Esophagus mucosa (tissue), 1 donor: ENCODE results near the gene ELK1. TPM values are rescaled to one million over a fixed set of nuclear protein-coding genes. Genes with fewer than 3 reads are reported as not detected.
A peak's percentile ranks its signal among the peaks of the same experiment; 100 is the strongest.
"Not testable (repeated sequence)": the region's sequence is repeated elsewhere in the genome, so short reads cannot be mapped to it uniquely, and the experiment has no call there.

Experiments
- ATAC-seq: fragments of 200-7000 bp; cut with Tn5 transposase; one replicate; pipeline ENCODE4 v1.9.1; 2020
- total RNA-seq: library from RNA; stranded (reverse); gene quantifications from one replicate; pipeline ENCODE4 v1.2.4, GENCODE V29; 2023
- donor health status: DM: yes; HTN: yes; CAD: no.

Gene ELK1, protein sequence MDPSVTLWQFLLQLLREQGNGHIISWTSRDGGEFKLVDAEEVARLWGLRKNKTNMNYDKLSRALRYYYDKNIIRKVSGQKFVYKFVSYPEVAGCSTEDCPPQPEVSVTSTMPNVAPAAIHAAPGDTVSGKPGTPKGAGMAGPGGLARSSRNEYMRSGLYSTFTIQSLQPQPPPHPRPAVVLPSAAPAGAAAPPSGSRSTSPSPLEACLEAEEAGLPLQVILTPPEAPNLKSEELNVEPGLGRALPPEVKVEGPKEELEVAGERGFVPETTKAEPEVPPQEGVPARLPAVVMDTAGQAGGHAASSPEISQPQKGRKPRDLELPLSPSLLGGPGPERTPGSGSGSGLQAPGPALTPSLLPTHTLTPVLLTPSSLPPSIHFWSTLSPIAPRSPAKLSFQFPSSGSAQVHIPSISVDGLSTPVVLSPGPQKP
- 17.5 TPM for total RNA-seq

DNA sequence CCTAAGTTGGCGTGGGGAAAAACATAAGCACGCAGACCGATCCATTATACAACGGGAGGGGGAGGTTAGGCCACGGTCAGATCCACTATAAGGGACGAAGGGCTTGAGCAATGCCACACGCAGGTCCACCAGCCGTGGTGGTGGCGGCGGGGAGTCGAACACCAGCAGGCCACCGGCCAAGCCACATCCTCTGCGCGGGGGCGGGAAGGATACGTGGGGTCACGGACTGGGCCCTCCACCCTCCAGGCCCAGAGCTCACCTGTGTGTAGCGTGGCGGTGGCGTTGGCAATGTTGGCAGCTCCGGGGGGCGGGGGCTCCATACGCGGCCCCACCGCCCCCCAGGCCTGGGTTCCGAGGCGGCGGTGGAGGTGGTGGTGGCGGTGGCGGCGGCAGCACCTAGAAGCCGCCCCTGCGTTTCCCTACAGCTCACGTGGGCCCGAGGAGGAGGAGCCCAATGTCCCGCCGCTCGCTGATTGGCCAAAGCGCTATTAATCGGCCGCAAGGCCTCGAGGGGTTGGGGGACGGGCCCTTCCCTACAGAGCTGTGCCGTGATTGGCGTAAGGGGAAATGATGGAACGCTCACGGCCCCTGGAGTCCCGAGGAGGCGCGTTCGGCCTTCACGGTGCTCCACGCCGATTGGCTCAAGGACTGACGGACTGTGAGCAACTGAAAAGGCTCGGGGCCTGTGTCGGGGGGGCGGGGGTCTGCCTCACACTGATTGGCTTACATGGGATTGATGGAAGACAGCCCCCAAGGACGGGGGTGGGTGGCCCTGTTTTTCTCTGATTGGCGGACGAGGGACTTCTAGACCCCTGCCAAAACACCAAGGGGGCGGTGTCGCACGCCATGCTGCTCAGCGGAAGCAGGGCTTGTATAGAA lies at the start of gene ELK1:
TSS of gene ELK1 (minus strand) at position 400 of the 879 bp plus-strand sequence. CDS start 9,122 bp downstream, outside the sequence.
- ATAC-seq = peak; percentile 97

DNA sequence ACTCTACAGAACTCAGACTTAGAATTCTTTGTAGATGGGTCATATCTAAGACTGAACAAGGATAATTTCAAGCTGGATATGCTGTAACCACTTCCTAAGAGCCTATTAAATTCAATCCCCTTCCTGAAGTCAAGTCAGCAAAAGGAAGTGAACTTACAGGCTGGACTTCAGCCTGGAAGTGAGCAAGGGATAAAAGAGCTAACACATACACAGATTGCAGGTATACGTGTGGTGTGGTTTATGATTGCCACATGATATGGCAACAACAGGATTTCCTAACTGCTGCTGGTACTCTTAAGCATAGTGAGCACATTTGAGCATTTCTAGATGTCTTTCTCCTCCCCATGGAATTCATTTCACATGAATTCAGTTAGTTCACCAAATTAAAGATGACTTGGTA lies 46.8 kb upstream of the ELK1 start:
- no peak for ATAC-seq

DNA sequence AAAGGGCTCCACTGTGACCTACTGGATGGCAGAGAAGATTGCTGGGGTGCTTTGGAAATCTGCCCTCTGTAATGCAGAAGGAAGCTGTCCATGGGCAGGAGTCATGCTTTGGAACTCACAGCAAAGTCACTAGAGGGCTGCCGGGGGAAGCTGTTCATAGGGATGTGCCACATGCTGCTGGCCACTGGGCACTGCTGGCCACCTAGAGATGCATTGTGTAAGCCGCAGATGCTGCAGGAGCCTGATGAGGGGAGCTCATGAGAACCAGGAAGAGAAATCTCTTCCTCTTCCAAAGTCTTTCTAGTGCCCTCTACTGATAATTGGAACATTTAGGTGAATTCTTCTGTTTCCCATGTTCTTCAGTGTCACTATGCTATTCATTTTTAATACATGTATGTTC lies 39.8 kb upstream of the ELK1 start:
- no peak for ATAC-seq

DNA sequence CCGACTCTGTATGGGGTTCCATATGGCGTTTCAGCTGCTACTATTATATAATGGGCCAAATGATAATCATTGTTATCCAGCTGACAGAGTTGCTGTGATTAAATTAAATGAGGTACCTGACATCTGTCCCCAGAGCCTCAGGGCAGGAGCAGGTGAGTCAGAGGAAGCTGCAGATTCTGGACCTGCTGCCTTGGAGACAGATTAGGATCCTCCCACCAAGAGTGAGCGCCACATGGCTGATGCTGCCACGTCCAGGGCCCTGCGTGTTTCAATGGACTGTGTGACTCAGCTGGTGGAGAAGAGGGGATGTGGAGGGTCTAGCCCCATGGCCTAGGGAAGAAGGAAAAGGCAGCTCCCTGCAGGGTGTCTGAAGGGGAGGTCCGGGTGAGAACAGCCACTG lies 36.9 kb upstream of the ELK1 start:
- ATAC-seq = no peak

DNA sequence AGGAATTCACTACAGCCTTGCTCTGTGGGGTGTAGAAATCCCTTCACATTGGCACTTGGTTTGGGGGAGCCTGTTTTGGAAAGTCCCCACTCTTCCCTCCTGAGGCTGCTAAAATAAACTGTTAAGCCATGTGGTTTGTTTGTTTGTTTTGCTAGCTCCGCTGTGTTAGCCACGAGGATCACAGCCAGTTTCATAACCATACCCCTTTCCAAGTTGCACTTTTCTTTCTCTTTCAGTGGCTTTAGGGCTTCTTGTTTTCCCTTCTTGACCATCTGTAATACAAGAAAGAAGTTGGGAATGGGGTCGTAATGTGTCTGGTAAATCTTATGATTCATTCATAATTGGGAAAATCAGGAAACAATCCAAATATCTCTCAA lies 33.5 kb upstream of the ELK1 start:
- ATAC-seq = no peak

DNA sequence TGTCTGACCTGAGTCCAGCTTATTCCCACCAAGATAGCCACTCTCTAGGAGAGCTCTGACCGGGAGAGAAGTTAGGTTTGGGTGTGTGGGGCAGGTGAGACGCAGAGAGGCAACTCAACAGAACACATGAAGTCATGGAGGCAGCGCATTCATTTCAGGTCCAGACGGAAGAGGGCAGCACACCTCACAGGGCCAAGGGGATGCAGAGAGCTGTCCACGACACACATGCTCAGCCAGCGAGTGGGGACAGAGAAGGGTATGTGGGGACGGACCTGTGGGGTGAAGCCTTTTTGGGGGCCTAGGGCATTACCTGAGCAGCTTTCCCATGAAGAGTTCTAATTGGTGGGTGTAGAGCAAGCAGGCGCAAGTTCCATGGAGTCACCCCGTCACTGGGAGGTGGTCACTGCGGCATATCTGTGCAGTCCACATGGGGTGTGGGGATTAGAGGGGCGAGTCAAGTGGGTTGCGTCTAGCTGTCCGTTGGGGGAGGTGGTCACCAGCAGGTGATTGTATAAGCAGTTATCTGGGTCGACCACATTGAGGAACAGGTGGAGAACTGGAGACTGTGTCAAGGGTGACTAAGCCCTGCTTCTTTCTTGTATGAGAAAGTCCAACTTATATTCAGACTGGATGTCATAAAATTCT lies 32.9 kb upstream of the ELK1 start:
- ATAC-seq = no peak

DNA sequence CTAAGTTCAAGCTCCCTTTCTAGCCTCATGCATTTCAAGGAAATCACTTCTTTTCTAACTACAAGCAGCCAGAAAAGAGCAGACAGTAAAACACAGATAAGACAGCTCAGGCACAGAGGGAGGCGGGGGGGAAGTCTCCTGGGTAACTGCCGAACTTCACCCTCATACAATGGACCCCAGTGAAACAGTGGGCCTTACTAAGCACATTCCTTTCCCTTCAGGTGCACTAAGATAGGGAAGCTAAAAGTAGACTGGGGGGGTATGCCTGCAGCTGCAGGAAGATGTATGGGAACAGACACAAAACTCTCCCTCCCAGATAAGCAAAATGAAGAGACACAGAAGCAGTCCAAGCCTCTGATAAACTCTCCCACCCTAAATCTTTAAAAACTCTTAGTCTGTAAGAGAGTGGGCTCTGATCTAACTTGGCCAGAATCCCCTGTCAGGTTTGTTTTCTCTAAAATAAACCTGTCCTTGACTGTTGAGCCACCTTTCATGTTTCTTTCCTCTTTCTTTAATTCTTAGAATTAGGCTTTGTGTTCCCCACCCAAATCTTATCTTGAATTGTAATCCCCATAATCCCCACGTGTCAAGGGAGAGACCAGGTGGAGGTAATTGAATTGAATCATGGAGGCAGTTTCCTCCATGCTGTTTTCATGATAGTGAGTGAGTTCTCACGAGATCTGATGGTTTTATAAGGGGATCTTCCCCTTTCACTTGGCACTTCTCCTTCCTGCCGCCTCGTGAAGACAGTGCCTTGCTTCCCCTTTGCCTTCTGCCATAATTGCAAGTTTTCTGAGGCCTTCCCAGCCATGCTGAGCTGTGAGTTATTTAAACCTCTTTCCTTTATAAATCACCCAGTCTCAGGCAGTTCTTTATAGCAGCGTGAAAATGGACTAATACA lies 25.8 kb upstream of the ELK1 start:
- not testable (repeated sequence) for ATAC-seq

DNA sequence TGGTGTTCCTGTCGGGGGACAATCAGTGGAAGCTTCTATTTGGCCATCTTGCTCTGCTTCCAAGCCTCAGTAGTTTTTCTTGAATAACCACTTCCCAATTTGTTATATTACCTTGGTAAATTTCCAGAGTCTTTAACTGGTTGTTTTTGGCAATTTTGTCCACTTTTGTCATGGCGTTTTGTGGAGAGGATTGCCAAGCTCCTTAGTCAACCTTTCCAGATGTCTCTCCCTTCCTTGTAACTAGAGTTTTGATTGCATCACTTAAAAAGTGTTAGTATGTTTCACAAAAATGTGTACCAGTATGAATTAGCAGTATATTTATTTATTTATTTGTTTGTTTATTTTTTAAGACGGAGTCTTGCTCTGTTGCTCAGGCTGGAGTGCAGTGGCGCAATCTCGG lies 24.4 kb upstream of the ELK1 start:
- no peak for ATAC-seq

DNA sequence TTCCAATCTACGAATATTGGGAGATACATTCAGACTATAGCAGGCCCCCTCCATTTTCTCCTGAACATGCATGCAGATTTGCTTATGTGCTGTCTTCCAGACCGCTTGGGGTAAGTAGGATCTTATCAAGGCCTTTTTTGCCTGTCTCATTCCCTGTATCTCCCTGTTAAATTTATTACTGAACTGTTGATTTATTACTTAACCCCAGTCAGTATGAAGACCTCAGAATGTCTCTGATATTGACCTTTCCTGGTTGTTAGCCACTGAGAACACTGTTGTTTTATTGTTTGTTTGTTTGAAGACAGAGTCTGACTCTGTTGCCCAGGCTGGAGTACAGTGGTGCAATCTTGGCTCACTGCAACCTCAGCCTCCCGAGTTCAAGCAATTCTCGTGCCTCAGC lies 15.4 kb upstream of the ELK1 start:
- not testable (repeated sequence) for ATAC-seq

DNA sequence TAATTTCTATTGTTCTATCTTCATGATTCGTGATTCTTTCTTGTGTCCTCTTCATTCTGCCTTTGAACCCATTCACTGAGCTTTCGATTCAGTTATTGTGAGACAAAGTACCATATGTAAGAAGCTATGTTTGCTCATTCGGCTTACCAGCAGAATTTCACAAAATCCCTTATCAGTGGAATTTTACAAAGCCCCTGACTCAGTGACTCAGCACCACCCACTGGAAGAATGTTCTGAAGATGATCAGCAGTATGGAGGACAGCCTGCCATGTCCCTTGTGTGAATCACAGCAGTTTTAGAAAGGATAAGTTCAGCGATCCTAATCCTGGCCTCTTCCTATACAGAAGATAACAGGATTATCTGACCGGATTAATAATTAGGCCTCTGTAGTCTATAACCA lies 14.4 kb upstream of the ELK1 start:
- ATAC-seq = no peak

DNA sequence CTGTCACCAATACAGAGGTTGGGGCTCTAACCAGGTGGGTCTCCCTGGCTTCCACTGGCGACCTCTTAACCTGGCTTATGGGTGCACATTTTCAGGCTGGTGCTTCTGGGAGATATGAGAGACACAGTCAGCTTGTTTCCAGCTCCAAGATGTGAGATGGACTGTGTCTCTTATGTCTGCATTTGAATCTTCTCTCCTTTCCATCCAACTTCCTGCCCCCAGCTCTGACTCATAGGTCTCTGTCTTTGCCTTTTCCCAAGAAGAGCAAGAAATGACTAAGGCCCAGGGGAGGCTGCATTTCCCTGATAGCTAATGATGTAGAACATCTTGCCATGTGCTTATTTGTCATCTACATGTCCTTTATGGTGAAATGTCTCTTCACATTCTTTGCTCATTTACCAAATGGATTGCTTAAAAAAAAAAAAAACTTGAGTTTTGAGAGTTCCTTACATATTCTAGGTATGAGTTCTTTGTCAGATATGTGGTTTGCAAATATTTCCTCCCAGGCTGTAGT lies 11.8 kb upstream of the ELK1 start:
- ATAC-seq = no peak

DNA sequence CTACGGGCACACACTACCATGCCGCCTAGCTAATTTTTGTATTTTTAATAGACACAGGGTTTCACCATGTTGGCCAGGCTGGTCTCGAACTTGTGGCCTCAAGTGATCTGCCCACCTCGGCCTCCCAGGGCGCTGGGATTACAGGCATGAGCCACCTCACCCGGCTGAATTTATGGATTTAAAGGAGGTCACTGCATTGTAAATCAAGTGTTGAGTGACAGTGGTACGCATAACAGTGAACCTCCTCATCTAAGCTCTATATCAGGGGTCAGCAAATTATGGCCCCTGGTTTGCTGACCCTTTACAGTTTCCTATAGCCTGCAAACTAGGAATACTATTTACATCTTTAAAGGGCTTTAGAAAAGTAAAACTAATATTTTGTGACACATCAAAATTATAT lies 11.2 kb upstream of the ELK1 start:
- no peak for ATAC-seq

DNA sequence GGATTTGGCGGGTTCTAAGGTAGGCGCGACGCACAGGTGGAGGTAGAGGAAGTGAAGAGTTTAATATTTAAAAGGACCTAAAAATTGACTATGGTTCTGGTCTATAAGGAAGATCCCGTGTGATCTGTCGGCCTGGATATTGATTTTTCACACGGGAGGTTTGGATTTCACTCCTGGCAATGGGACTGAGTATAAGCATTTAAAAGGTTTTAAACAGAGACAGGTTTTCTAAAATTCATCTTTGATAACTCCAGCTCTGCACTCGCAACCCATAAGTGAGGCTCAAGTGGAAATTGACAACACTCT lies 9.0 kb upstream of the ELK1 start:
- ATAC-seq = no peak

DNA sequence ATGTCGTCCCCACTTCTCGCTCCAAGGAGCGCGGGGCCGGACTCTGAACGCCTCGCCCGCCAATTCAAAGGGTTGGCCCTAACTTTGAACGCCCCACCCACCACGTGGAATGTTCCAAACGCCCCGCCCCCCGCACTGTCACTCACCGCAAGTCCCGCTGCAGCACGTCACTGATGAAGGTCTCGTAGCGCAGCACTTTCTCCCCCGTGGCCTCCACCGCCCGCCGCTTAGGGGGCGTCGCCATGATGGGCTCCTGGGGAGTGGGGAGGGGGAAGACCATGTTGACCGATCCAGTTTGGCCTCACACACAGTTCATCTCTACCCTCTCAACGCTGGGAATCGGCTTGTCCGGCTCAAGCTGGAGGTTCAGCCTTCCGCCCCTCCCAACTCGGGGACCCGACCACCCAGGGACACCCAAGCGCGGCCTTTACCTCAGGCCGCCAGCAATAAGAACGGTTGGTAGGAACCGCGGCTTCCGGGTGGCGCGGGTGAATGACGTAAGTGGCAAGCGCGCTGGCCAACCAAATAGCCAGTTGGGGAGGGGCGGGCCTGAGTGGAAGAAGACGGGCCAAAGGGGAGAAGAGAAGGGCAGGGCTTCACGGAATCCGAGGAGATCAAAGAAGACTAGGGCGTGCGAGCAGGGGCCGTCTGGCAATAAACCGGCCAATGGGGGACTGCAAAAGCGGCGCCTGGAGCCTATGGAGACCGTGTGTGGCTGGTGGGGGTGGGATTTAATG lies 8.5 kb upstream of the ELK1 start, which contains the start of gene UXT:
TSS of gene UXT (minus strand) at position 497 of the 737 bp plus-strand sequence. CDS start at position 244, 253 bp downstream.
- ATAC-seq = peak; percentile 95

DNA sequence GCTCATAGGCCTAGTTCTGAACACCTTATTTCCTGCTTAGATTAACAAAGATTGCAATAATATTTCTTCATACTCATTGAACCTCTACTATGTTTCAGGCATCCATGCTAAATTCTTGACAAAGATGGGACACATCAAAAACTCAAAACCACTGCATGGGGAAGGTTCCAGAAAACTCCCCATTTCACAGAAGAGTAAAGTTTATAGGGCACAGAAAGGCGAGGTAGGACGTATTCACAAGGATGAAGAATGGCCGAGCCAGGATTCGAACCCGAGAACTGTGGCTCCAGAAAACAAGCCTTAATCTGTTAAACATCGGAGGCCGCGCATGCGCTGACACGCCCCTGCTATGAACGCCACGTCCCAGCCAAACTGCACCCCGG lies 7.9 kb upstream of the ELK1 start:
- ATAC-seq = no peak

DNA sequence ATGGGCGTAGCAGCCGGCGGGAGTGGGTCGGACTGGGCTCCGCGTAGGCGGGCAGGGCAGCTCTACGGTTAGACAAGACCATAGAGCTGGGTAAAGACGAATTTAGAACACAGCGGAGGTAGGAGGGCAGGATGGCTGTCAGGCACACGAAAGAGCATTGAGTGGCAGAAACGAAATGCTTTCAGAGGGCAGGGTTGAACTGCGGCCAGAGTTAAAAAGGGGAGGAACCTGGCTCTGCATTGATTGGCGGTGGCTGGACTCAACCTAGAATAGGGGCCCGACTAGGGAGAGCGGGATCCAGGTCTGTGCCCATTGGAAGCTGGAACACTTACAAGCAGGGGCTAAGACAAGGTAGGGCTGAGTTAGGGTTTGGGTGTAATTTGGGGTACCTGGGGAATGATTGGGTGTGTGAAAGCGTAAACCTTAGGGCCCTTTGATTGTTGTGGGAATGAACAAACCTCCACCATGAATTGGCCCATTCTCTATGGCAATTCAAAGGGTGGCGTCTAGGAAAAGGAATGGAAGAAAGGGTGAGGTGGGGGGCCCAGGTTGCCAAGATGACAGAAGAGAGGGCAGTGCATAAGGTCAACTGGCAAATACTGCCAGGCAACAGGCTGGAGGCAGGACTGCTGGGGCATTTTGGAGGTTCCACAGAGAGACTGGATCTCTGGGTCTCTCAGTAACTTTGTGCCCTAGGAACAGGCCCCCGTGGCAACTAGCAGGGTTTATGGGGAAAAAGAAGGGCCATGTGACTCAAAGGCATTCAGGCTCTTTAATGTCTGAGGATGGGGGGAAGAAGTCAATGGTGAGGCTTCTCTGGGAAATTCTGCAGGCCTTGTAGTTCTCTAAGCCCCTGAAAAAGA lies 911 bp upstream of the ELK1 start:
- ATAC-seq = peak; percentile 1

DNA sequence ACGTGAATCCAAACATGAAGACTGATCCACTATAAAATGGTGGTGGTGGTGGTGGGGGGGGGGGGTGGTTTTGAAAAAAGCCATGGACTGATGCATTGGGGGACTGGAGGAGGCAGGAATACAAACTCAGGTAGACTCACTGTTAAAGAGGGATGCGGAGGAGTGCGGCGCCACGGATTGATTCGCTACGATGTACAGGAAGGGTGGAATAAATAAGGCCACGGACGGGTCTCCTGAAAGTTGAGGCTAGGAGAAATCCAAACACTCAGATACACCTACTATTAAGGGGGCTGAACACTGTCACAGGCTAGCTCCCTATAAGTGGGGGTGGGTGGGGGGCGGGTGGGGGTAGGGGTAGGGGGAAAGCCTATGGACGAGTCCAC lies 591 bp downstream of the ELK1 start:
- ATAC-seq = no peak

DNA sequence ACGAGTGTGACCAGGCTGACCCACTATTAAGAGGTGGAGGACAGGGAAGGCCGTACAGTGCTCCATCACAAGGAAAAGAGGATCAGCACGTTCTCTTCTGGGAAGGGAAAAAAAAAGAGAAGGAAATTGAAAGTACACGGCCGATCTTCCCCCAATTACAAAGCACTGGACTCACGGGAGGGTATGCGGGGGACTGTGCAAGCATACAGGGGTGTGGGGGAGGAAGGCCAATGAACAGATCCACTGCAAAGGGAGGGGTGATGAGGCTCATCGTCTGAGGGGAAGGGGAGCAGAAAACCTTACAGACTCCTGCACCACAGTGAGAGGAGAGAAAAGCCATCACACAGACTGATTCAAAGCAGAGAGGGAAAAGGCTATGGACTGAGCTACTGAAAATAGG lies 1.1 kb downstream of the ELK1 start:
- ATAC-seq = no peak

DNA sequence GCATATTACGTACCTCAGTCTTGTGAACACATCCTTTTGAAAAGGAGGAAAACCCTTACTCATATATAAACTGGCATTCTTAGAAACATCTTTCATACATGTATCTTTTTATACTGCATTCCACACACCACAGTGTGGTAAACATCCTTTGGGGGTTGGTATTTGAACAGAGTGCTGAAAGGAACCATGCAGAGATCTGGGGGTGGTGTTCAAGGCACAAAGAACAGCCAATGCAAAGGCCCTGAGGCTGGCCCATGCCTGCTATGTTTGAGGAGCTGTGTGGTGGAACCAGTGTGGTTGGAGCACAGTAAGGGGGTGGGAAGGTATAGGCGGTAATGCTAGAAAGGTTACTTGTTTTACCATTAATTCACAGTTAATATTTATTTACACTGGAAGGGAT lies 2.0 kb downstream of the ELK1 start:
- ATAC-seq = no peak

DNA sequence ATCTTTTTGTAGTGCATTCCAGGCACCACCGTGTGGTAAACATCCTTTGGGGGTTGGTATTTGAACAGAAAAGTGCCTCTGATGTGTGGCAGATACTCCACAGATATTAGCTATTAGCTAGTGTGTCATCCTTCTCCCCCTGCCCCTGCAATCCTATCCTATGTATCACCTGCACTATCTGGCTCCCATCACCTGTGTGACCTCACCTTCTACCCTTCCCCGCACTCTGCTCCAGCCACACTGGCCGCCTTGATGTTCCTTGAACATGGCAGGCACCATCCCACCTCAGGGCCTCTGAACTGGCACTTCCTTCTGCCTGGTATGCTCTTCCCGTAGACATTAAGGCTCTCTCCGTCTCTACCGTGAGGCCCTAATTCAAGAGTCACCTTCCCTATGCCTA lies 3.7 kb downstream of the ELK1 start:
- no peak for ATAC-seq
